B cell (primary cell): Measurements from ENCODE around the gene CROCC. TPM values are rescaled to one million over a fixed set of nuclear protein-coding genes. Genes with fewer than 3 reads are reported as not detected.

Source experiments
- ATAC-seq: fragments of 200-7000 bp; cut with Tn5 transposase; one replicate; pipeline ENCODE4 v1.10.0; 2021; ENCODE audit warnings: low read depth, mild to moderate bottlenecking, moderate number of reproducible peaks, moderate library complexity
- CTCF ChIA-PET: fragments of 350-600 bp; sonication (Branson Sonifier 250); formaldehyde crosslinking; loops from one replicate; lab custom pipeline; 2021; ENCODE audit warnings: antibody characterized with exemption, inconsistent platforms; lab: Charles Lee
- POLR2A ChIA-PET: fragments of 350-600 bp; sonication (Branson Sonifier 250); formaldehyde crosslinking; loops from one replicate; lab custom pipeline; 2021; ENCODE audit warnings: antibody characterized with exemption; lab: Charles Lee
- DNase-seq: peaks from one replicate; pipeline ENCODE4 v3.0.0; 2013
- H2AFZ ChIP-seq: 2 replicates; pipeline ENCODE4 v1.6.1; 2012; ENCODE audit warnings: mild to moderate bottlenecking, low read depth, low read length; ENCODE audit not compliant: insufficient read depth, poor library complexity, severe bottlenecking
- H3K27ac ChIP-seq, 2 donors: 1 replicate in 1 of 2; 2 replicates in 1 of 2; pipeline ENCODE4 v1.5.1; 2012 to 2013; ENCODE audit warnings: low read length in 2 of 2, mild to moderate bottlenecking in 2 of 2, moderate library complexity in 1 of 2
- H3K27me3 ChIP-seq, 4 experiments: fragments of 200-600 bp in 1 of 4; sonication (generic) in 1 of 4; replicated peaks in 1 of 4; 1 replicate in 2 of 4; 2 replicates in 2 of 4; pipeline versions ENCODE4 v1.6.1 to v1.7.0; 2013 to 2016; ENCODE audit warnings: low read length in 3 of 4, mild to moderate bottlenecking in 2 of 4, mixed read lengths in 1 of 4, moderate library complexity in 1 of 4; ENCODE audit not compliant: insufficient read depth in 4 of 4, control insufficient read depth in 3 of 4; ENCODE audit errors: control extremely low read depth in 1 of 4
- H3K36me3 ChIP-seq, 2 experiments: replicated peaks in 1 of 2; 1 replicate in 1 of 2; 2 replicates in 1 of 2; pipeline versions ENCODE4 v1.6.1 to v1.7.1; 2013; ENCODE audit warnings: low read length in 1 of 2; ENCODE audit not compliant: insufficient read depth in 2 of 2, control insufficient read depth in 1 of 2; ENCODE audit errors: control extremely low read depth in 1 of 2, extremely low read depth in 1 of 2
- H3K4me1 ChIP-seq, 2 donors: fragments of 200-600 bp in 1 of 2; sonication (generic) in 1 of 2; 1 replicate in 1 of 2; 2 replicates in 1 of 2; pipeline versions ENCODE4 v1.5.1 to v1.6.1; 2013 to 2017; ENCODE audit warnings: low read length in 2 of 2; ENCODE audit not compliant: control insufficient read depth in 2 of 2, insufficient read depth in 2 of 2
- H3K4me2 ChIP-seq: replicated peaks from 2 replicates; pipeline ENCODE3; 2012; ENCODE audit warnings: mild to moderate bottlenecking, low read depth, low read length; ENCODE audit not compliant: poor library complexity, severe bottlenecking
- H3K4me3 ChIP-seq, 5 experiments: fragments of 200-600 bp in 1 of 5; sonication (generic) in 1 of 5; 1 replicate in 3 of 5; 2 replicates in 2 of 5; pipeline versions ENCODE4 v1.5.1 to v1.7.0; 2011 to 2016; ENCODE audit warnings: low read length in 4 of 5, mild to moderate bottlenecking in 4 of 5, low read depth in 2 of 5, control low read depth in 1 of 5, moderate library complexity in 1 of 5; ENCODE audit not compliant: insufficient read depth in 1 of 5; ENCODE audit errors: control extremely low read depth in 1 of 5, extremely low read depth in 1 of 5
- H3K79me2 ChIP-seq: fragments of 200-600 bp; sonication (generic); one replicate; pipeline ENCODE4 v1.6.0; 2016; ENCODE audit warnings: low read length; ENCODE audit not compliant: control insufficient read depth, insufficient read depth
- H3K9ac ChIP-seq: fragments of 200-600 bp; sonication (generic); 2 replicates; pipeline ENCODE4 v1.6.1; 2017; ENCODE audit warnings: mild to moderate bottlenecking, low read length, moderate library complexity
- H3K9me3 ChIP-seq, 3 donors: one replicate each; pipeline versions ENCODE4 v1.6.1 to v1.7.1; 2013; ENCODE audit warnings: low read length in 2 of 3; ENCODE audit not compliant: control insufficient read depth in 2 of 3, insufficient read depth in 1 of 3; ENCODE audit errors: control extremely low read depth in 1 of 3
- H4K20me1 ChIP-seq: 2 replicates; pipeline ENCODE4 v1.6.0; 2012; ENCODE audit warnings: mild to moderate bottlenecking, low read length; ENCODE audit not compliant: insufficient read depth, control insufficient read depth, poor library complexity, severe bottlenecking
- H3K27ac Mint-ChIP-seq: one replicate; pipeline ENCODE4 v1.8.0; 2021; ENCODE audit warnings: mixed read lengths
- H3K27me3 Mint-ChIP-seq: one replicate; pipeline ENCODE4 v1.8.0; 2021; ENCODE audit warnings: mixed read lengths
- H3K4me1 Mint-ChIP-seq: one replicate; pipeline ENCODE4 v1.8.0; 2021; ENCODE audit warnings: mixed read lengths
- H3K4me3 Mint-ChIP-seq: one replicate; pipeline ENCODE4 v1.8.0; 2021; ENCODE audit warnings: mixed read lengths
- H3K9me3 Mint-ChIP-seq: one replicate; pipeline ENCODE4 v1.8.0; 2022; ENCODE audit warnings: mixed read lengths; ENCODE audit not compliant: insufficient read depth
- CTCF ChIP-seq: fragments of 200-600 bp; IDR thresholded peaks from one replicate; pipeline ENCODE4 v1.8.0; 2022; ENCODE audit warnings: antibody characterized with exemption, mild to moderate bottlenecking
- EZH2 ChIP-seq: IDR thresholded peaks from 2 replicates; pipeline ENCODE4 v1.6.1; 2012; ENCODE audit warnings: borderline replicate concordance, low read depth, mild to moderate bottlenecking, moderate library complexity, low read length; ENCODE audit not compliant: insufficient read depth, poor library complexity, severe bottlenecking
- WGBS: methylation state at CpG from one replicate; pipeline ENCODE4 v1.1.5; 2013; ENCODE audit warnings: missing lambda C conversion rate; ENCODE audit not compliant: insufficient coverage; 5-methylcytosine and 5-hydroxymethylcytosine counted together
- intact Hi-C: fragments of 100-400 bp; cut with micrococcal nuclease; formaldehyde crosslinking; loops from one replicate; pipeline ENCODE4 v1.10.0; 2022
- polyA plus RNA-seq: library from polyadenylated mRNA; depleted of rRNA; stranded (reverse); fragments of >200 nt; gene quantifications from 2 replicates; pipeline ENCODE4 v1.2.3, GENCODE V29; 2012
- total RNA-seq, 2 donors: library from RNA; stranded (reverse); fragments of 120-200 nt in 1 of 2; gene quantifications; 1 replicate in 1 of 2; 2 replicates in 1 of 2; pipeline versions ENCODE4 v1.2.3 to v1.2.4, GENCODE V29; 2013 to 2022

CROCC gene
- total and polyA plus RNA-seq, 2 donors (not counting 1 experiment from before 2014, with no cell fraction given), result 66.2 to 120 TPM

GRCh38 chr1:17001760-17002523 is 80.2 kb downstream of the CROCC start:
- no peak overlapping the region for H3K4me2 ChIP-seq
- WGBS, result 100% methylated on average over 19 of the region's 19 CpGs
- H3K27me3 ChIP-seq, result no peaks in the 10 kb centered on the region
- no peak overlapping the region for H3K27ac ChIP-seq
- peaks cover 2% of the 10 kb centered on the region for H4K20me1 ChIP-seq
- H2AFZ ChIP-seq, result no peak overlapping the region
- H3K9ac ChIP-seq, result no peak overlapping the region
- H3K9me3 Mint-ChIP-seq, result no peaks in the 10 kb centered on the region
- CTCF ChIA-PET, result no interaction called here
- H3K4me3 Mint-ChIP-seq, result no peak overlapping the region
- H3K27me3 Mint-ChIP-seq, result no peaks in the 10 kb centered on the region
- ATAC-seq (no peak), DNase-seq (no peak)
- intact Hi-C loops, result no loop called here
- H3K4me3 ChIP-seq, result no peak overlapping the region
- H3K9me3 ChIP-seq, result no peaks in the 10 kb centered on the region
- no peaks in the 10 kb centered on the region for H3K4me1 ChIP-seq
- H3K36me3 ChIP-seq, result peaks cover 7 to 21% of the 10 kb centered on the region in 2 experiments
- TF ChIP-seq EZH2 (no peak), CTCF (no peak)
- peaks cover 3% of the 10 kb centered on the region for H3K79me2 ChIP-seq
- POLR2A ChIA-PET, result no interaction called here
- no peak overlapping the region for H3K27ac Mint-ChIP-seq
- no peaks in the 10 kb centered on the region for H3K4me1 Mint-ChIP-seq

- no peaks in the 10 kb centered on the region for H3K27me3 Mint-ChIP-seq
- 93% methylated on average over 3 of the region's 4 CpGs for WGBS
- peaks cover 3% of the 10 kb centered on the region for H3K79me2 ChIP-seq
- no peaks in the 10 kb centered on the region for H3K27me3 ChIP-seq
- CTCF ChIA-PET, result interaction anchor here (1.6 kb wide), 1 partner anchor 42 kb away, joined by 4 read pairs; no protein-coding TSS in a partner anchor
- no peaks in the 10 kb centered on the region for H3K4me1 ChIP-seq
- no peaks in the 10 kb centered on the region for H3K9me3 Mint-ChIP-seq
- H3K9me3 ChIP-seq, result no peaks in the 10 kb centered on the region
- no peak overlapping the region for H3K4me3 Mint-ChIP-seq
- TF ChIP-seq EZH2 (no peak), CTCF (no peak)
- H3K4me2 ChIP-seq, result no peak overlapping the region
- intact Hi-C loops, result no loop called here
- H3K36me3 ChIP-seq, result peaks cover 7 to 21% of the 10 kb centered on the region in 2 experiments
- no peak overlapping the region for H2AFZ ChIP-seq
- no peak overlapping the region for H3K27ac ChIP-seq
- DNase-seq (no peak), ATAC-seq (no peak)
- peaks cover 6% of the 10 kb centered on the region for H4K20me1 ChIP-seq
- H3K4me3 ChIP-seq, result no peak overlapping the region
- no peaks in the 10 kb centered on the region for H3K4me1 Mint-ChIP-seq
- H3K27ac Mint-ChIP-seq, result no peak overlapping the region
- POLR2A ChIA-PET, result no interaction called here
- H3K9ac ChIP-seq, result no peak overlapping the region
These were observed 80.8 kb downstream of the CROCC start for GRCh38 chr1:17002524-17002902.
